Measurements from ENCODE around the gene PCDHAC2. TPM values are rescaled to one million over a fixed set of nuclear protein-coding genes. Genes with fewer than 3 reads are reported as not detected.

PCDHAC2 gene
- total and polyA plus RNA-seq, 4 donors, result 0.50 to 1.8 (median 0.78) TPM

DNA sequence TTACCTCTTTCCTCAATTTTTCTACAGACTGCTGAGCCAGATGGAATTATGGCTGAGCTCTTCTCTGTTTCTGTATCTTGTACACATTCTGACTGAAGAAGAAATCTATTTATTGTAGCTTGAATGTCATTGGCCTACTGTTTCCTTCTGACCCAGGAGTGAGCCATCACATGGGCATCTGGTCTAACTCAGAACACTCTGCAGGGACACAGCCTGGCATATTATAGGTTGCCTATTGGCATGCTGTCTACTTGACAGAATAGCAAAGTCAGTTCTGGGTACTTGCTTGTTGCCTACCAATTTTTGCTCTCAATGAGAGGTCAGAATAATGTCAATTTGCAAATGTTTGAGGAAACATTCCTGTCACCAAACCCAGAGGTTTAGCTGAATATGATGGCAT, 7.3 kb downstream of the PCDHAC2 start:
- no peak overlapping the region for H3K27ac ChIP-seq (ENCODE audit: low read depth in 1 of 2, low read length in 2 of 2)
- H3K4me1 ChIP-seq (ENCODE audit: control insufficient read depth in 4 of 4, insufficient read depth in 4 of 4, low read length in 3 of 4), result peaks cover 0 to 20% (median 18%) of the 10 kb centered on the region in 4 donors
- H3K36me3 ChIP-seq (ENCODE audit: control insufficient read depth in 4 of 4, insufficient read depth in 3 of 4, low read depth in 1 of 4, low read length in 3 of 4), result no peaks in the 10 kb centered on the region
- no peaks in the 10 kb centered on the region for H3K9me3 ChIP-seq (ENCODE audit: control insufficient read depth in 4 of 4, low read length in 3 of 4)
- no peaks in the 10 kb centered on the region for H3K27me3 ChIP-seq (ENCODE audit: control insufficient read depth in 4 of 4, insufficient read depth in 4 of 4, low read length in 3 of 4)
- no peak overlapping the region for H3K9ac ChIP-seq (ENCODE audit: low read depth in 1 of 2, low read length in 2 of 2)
- H3K4me3 ChIP-seq (ENCODE audit: low read depth in 1 of 3, low read length in 3 of 3), result no peak overlapping the region
- no peak for TF ChIP-seq MAX (IDR thresholded peaks at IDR 0.05)
- no peak for TF ChIP-seq FOXA1 (IDR thresholded peaks at IDR 0.05)
- no peak for TF ChIP-seq EGR1 (IDR thresholded peaks at IDR 0.05; ENCODE audit: low read depth in 2 of 2)
- TF ChIP-seq, protein P1, sequence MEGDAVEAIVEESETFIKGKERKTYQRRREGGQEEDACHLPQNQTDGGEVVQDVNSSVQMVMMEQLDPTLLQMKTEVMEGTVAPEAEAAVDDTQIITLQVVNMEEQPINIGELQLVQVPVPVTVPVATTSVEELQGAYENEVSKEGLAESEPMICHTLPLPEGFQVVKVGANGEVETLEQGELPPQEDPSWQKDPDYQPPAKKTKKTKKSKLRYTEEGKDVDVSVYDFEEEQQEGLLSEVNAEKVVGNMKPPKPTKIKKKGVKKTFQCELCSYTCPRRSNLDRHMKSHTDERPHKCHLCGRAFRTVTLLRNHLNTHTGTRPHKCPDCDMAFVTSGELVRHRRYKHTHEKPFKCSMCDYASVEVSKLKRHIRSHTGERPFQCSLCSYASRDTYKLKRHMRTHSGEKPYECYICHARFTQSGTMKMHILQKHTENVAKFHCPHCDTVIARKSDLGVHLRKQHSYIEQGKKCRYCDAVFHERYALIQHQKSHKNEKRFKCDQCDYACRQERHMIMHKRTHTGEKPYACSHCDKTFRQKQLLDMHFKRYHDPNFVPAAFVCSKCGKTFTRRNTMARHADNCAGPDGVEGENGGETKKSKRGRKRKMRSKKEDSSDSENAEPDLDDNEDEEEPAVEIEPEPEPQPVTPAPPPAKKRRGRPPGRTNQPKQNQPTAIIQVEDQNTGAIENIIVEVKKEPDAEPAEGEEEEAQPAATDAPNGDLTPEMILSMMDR (IDR thresholded peaks at IDR 0.05; ENCODE audit: low read depth, low read length, missing input control), result no peak
- no peak for TF ChIP-seq SP1 (IDR thresholded peaks at IDR 0.05)
- TF ChIP-seq YY1 (IDR thresholded peaks at IDR 0.05), result no peak
- TF ChIP-seq, protein P2, sequence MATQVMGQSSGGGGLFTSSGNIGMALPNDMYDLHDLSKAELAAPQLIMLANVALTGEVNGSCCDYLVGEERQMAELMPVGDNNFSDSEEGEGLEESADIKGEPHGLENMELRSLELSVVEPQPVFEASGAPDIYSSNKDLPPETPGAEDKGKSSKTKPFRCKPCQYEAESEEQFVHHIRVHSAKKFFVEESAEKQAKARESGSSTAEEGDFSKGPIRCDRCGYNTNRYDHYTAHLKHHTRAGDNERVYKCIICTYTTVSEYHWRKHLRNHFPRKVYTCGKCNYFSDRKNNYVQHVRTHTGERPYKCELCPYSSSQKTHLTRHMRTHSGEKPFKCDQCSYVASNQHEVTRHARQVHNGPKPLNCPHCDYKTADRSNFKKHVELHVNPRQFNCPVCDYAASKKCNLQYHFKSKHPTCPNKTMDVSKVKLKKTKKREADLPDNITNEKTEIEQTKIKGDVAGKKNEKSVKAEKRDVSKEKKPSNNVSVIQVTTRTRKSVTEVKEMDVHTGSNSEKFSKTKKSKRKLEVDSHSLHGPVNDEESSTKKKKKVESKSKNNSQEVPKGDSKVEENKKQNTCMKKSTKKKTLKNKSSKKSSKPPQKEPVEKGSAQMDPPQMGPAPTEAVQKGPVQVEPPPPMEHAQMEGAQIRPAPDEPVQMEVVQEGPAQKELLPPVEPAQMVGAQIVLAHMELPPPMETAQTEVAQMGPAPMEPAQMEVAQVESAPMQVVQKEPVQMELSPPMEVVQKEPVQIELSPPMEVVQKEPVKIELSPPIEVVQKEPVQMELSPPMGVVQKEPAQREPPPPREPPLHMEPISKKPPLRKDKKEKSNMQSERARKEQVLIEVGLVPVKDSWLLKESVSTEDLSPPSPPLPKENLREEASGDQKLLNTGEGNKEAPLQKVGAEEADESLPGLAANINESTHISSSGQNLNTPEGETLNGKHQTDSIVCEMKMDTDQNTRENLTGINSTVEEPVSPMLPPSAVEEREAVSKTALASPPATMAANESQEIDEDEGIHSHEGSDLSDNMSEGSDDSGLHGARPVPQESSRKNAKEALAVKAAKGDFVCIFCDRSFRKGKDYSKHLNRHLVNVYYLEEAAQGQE (IDR thresholded peaks at IDR 0.05), result no peak
- TF ChIP-seq RAD21 (IDR thresholded peaks at IDR 0.05), result no peak
- TF ChIP-seq GABPA (IDR thresholded peaks at IDR 0.05 in 1 of 2, conservative IDR thresholded peaks at IDR 0.05 in 1 of 2), result no peak
- no peak for TF ChIP-seq NR2F2 (IDR thresholded peaks at IDR 0.05)
- no peak for TF ChIP-seq HNF4G (IDR thresholded peaks at IDR 0.05)
- no peak for TF ChIP-seq HNF4A (conservative IDR thresholded peaks at IDR 0.05)
- no peak for TF ChIP-seq RXRA (IDR thresholded peaks at IDR 0.05)
- TF ChIP-seq, protein P3, sequence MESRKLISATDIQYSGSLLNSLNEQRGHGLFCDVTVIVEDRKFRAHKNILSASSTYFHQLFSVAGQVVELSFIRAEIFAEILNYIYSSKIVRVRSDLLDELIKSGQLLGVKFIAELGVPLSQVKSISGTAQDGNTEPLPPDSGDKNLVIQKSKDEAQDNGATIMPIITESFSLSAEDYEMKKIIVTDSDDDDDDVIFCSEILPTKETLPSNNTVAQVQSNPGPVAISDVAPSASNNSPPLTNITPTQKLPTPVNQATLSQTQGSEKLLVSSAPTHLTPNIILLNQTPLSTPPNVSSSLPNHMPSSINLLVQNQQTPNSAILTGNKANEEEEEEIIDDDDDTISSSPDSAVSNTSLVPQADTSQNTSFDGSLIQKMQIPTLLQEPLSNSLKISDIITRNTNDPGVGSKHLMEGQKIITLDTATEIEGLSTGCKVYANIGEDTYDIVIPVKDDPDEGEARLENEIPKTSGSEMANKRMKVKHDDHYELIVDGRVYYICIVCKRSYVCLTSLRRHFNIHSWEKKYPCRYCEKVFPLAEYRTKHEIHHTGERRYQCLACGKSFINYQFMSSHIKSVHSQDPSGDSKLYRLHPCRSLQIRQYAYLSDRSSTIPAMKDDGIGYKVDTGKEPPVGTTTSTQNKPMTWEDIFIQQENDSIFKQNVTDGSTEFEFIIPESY (IDR thresholded peaks at IDR 0.05), result no peak
- no peak for TF ChIP-seq JUND (IDR thresholded peaks at IDR 0.05)
- no peak for TF ChIP-seq FOXA2 (IDR thresholded peaks at IDR 0.05)
- no peak for TF ChIP-seq TAF1 (conservative IDR thresholded peaks at IDR 0.05)
- no peak for DNase-seq (ENCODE audit: low spot score)

GRCh38 chr5:140977003-140977402, 10.7 kb downstream of the PCDHAC2 start:
- Histone ChIP-seq H3K27ac (ENCODE audit: low read depth in 1 of 2, low read length in 2 of 2) (peak overlapping the region; percentile 47 to 76), H3K27me3 (ENCODE audit: control insufficient read depth in 4 of 4, insufficient read depth in 4 of 4, low read length in 3 of 4) (no peaks in the 10 kb centered on the region), H3K36me3 (ENCODE audit: control insufficient read depth in 4 of 4, insufficient read depth in 3 of 4, low read depth in 1 of 4, low read length in 3 of 4) (no peaks in the 10 kb centered on the region), H3K9me3 (ENCODE audit: control insufficient read depth in 4 of 4, low read length in 3 of 4) (no peaks in the 10 kb centered on the region), H3K4me3 (ENCODE audit: low read depth in 1 of 3, low read length in 3 of 3) (no peak overlapping the region), H3K9ac (ENCODE audit: low read depth in 1 of 2, low read length in 2 of 2) (no peak overlapping the region), H3K4me1 (ENCODE audit: control insufficient read depth in 4 of 4, insufficient read depth in 4 of 4, low read length in 3 of 4) (peaks cover 1 to 32% (median 27%) of the 10 kb centered on the region in 4 donors)
- TF ChIP-seq, protein P1 (IDR thresholded peaks at IDR 0.05; ENCODE audit: low read depth, low read length, missing input control), result no peak
- TF ChIP-seq YY1 (IDR thresholded peaks at IDR 0.05) (peak; percentile 29), RXRA (IDR thresholded peaks at IDR 0.05) (peak in 1 of 2 donors; percentile 24), MAX (IDR thresholded peaks at IDR 0.05) (peak; percentile 57), HNF4A (conservative IDR thresholded peaks at IDR 0.05) (peak; percentile 38 to 66)
- TF ChIP-seq, protein P2 (IDR thresholded peaks at IDR 0.05), result no peak
- TF ChIP-seq, protein P4, sequence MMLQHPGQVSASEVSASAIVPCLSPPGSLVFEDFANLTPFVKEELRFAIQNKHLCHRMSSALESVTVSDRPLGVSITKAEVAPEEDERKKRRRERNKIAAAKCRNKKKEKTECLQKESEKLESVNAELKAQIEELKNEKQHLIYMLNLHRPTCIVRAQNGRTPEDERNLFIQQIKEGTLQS (IDR thresholded peaks at IDR 0.05), result no peak
- no peak for DNase-seq (ENCODE audit: low spot score)
- WGBS, result 56% methylated on average over 3 of the region's 3 CpGs

All from liver (tissue), 9 donors.